ENCODE data around the gene CELF1. TPM values are rescaled to one million over a fixed set of nuclear protein-coding genes. Genes with fewer than 3 reads are reported as not detected.

CELF1 gene
- polyA plus RNA-seq, 1 donor from 2014 or later: 209 TPM

DNA sequence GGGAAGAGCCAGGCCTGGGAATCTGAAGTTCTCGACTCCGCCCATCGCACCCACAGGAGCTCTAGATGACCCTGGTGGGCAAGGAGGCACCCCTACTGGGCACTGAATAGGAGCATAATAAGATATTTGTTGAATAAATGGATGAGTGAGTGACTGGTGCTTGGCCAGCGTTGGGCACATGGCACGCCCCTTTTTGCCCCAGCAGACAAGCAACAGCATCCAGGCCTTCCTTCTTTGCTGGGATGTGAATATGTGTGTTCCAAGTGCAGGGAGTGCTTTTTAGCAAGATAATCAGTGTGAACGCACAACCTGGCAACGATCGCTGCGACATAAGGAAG is 443 bp upstream of the CELF1 start:
- peak overlapping the region; percentile 76 for H3K9ac ChIP-seq (ENCODE audit: low read length)
- peak; percentile 36 for TF ChIP-seq SMC3 (conservative IDR thresholded peaks at IDR 0.05; ENCODE audit: poor library complexity)
- TF ChIP-seq, protein P1, sequence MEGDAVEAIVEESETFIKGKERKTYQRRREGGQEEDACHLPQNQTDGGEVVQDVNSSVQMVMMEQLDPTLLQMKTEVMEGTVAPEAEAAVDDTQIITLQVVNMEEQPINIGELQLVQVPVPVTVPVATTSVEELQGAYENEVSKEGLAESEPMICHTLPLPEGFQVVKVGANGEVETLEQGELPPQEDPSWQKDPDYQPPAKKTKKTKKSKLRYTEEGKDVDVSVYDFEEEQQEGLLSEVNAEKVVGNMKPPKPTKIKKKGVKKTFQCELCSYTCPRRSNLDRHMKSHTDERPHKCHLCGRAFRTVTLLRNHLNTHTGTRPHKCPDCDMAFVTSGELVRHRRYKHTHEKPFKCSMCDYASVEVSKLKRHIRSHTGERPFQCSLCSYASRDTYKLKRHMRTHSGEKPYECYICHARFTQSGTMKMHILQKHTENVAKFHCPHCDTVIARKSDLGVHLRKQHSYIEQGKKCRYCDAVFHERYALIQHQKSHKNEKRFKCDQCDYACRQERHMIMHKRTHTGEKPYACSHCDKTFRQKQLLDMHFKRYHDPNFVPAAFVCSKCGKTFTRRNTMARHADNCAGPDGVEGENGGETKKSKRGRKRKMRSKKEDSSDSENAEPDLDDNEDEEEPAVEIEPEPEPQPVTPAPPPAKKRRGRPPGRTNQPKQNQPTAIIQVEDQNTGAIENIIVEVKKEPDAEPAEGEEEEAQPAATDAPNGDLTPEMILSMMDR (IDR thresholded peaks at IDR 0.05; ENCODE audit: poor library complexity, severe bottlenecking): no peak
- no peak for TF ChIP-seq TAF1 (IDR thresholded peaks at IDR 0.05; ENCODE audit: low read depth)
- TF ChIP-seq POLR2AphosphoS5 (IDR thresholded peaks at IDR 0.05): no peak
- peak; percentile 23 for TF ChIP-seq EP300 (conservative IDR thresholded peaks at IDR 0.05; ENCODE audit: poor library complexity, severe bottlenecking)
- peak; percentile 12 for TF ChIP-seq RAD21 (conservative IDR thresholded peaks at IDR 0.05)
- no peak for TF ChIP-seq REST (IDR thresholded peaks at IDR 0.05; ENCODE audit: borderline replicate concordance)
- TF ChIP-seq MXI1 (conservative IDR thresholded peaks at IDR 0.05; ENCODE audit: poor library complexity, severe bottlenecking): no peak
- no peak for TF ChIP-seq EZH2 (IDR thresholded peaks at IDR 0.05; ENCODE audit: borderline replicate concordance, insufficient read depth, low read length, poor library complexity, severe bottlenecking)
- peak overlapping the region; percentile 22 for H3K4me2 ChIP-seq (ENCODE audit: low read length)
- H2AFZ ChIP-seq (ENCODE audit: low read depth, low read length): peak overlapping the region; percentile 92
- H3F3A ChIP-seq (ENCODE audit: insufficient read depth, low read length, poor library complexity, severe bottlenecking): no peaks in the 10 kb centered on the region
- no peaks in the 10 kb centered on the region for H3K9me2 ChIP-seq (ENCODE audit: insufficient read depth, low read length)
- peaks cover 42% of the 10 kb centered on the region for H3K79me2 ChIP-seq (replicated peaks; ENCODE audit: insufficient read depth, low read length)
- no peaks in the 10 kb centered on the region for H3K9me3 ChIP-seq (ENCODE audit: low read length)
- H3K27ac ChIP-seq (ENCODE audit: low read length): peak overlapping the region; percentile 87
- H3K36me3 ChIP-seq (ENCODE audit: insufficient read depth, low read length): no peaks in the 10 kb centered on the region
- H3K4me3 ChIP-seq (ENCODE audit: low read length): peak overlapping the region; percentile 94
- no peaks in the 10 kb centered on the region for H3K27me3 ChIP-seq (ENCODE audit: insufficient read depth, low read depth, low read length)
- no peaks in the 10 kb centered on the region for H4K20me1 ChIP-seq (ENCODE audit: insufficient read depth)

- H2AFZ ChIP-seq (ENCODE audit: low read depth, low read length): peak overlapping the region; percentile 34
These were observed 821 bp downstream of the CELF1 start for GRCh38 chr11:47552056-47552565.

More at GRCh38 chr11:47552056-47552565, 821 bp downstream of the CELF1 start:
- no peaks in the 10 kb centered on the region for H3K27me3 ChIP-seq (ENCODE audit: insufficient read depth, low read depth, low read length)
- no peaks in the 10 kb centered on the region for H3K36me3 ChIP-seq (ENCODE audit: insufficient read depth, low read length)
- no peak for TF ChIP-seq TAF1 (IDR thresholded peaks at IDR 0.05; ENCODE audit: low read depth)
- no peak for TF ChIP-seq EP300 (conservative IDR thresholded peaks at IDR 0.05; ENCODE audit: poor library complexity, severe bottlenecking)
- TF ChIP-seq SMC3 (conservative IDR thresholded peaks at IDR 0.05; ENCODE audit: poor library complexity): no peak
- TF ChIP-seq, protein P1 (IDR thresholded peaks at IDR 0.05; ENCODE audit: poor library complexity, severe bottlenecking): no peak
- TF ChIP-seq MXI1 (conservative IDR thresholded peaks at IDR 0.05; ENCODE audit: poor library complexity, severe bottlenecking): no peak
- no peak for TF ChIP-seq RAD21 (conservative IDR thresholded peaks at IDR 0.05)
- no peaks in the 10 kb centered on the region for H3K9me2 ChIP-seq (ENCODE audit: insufficient read depth, low read length)
- H3K4me3 ChIP-seq (ENCODE audit: low read length): peak overlapping the region; percentile 94
- H3K79me2 ChIP-seq (replicated peaks; ENCODE audit: insufficient read depth, low read length): peaks cover 55% of the 10 kb centered on the region
- no peaks in the 10 kb centered on the region for H3F3A ChIP-seq (ENCODE audit: insufficient read depth, low read length, poor library complexity, severe bottlenecking)
- peak overlapping the region; percentile 81 for H3K4me2 ChIP-seq (ENCODE audit: low read length)
- H3K9me3 ChIP-seq (ENCODE audit: low read length): no peaks in the 10 kb centered on the region
- H3K27ac ChIP-seq (ENCODE audit: low read length): peak overlapping the region; percentile 91
- H3K9ac ChIP-seq (ENCODE audit: low read length): peak overlapping the region; percentile 94
- no peaks in the 10 kb centered on the region for H4K20me1 ChIP-seq (ENCODE audit: insufficient read depth)

All from neural cell (in vitro differentiated cells).